ENCODE measurements around the gene AFAP1L2.

Gene AFAP1L2

DNA sequence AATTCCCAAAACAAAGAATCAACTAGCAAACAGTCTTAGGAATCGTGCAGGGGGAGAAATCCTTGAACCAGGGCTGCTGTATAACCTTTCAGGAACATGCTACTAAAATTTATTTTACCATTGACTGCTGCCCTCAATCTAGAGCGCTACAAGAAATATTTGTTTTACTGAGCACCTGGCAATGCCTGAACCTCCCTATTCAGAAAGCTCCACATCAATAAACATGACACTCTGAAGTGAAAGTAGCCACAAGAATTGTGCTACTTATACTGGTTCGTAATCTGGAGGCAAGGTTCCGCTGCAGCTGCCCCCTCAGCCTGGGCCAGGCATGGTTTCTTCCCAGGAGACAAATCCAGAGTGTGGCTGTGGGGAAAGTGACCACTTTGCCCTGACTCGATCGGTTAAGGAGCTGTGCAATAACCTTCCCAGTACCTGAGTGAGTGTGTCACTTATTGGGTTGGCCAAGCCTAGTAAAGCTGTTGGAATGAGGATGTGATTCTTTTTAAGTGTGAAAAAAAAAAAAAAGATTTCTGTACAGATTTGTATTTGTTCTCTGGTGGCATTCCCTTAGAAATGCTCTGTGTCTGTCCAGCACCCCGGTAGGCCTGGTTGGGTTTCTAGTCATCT, 157.5 kb downstream of the AFAP1L2 start:
- no peak for DNase-seq (ENCODE audit: low read depth in 2 of 2, low spot score in 1 of 2)

- DNase-seq (ENCODE audit: low read depth in 2 of 2, low spot score in 1 of 2), result no peak
Observed at GRCh38 chr10:114245121-114245791, 159.0 kb downstream of the AFAP1L2 start.

Data from stimulated activated CD8-positive, alpha-beta memory T cell treated with anti-CD3 and anti-CD28 coated beads, Interleukin-4, amount 100 ng/mL, for 1 hour (primary cell).